GM19099 (cell line): ENCODE results near the gene ACSM2B.

Experiments
- POLR2A ChIP-seq: IDR thresholded peaks from 3 replicates; pipeline ENCODE4 v1.6.1; 2011; ENCODE audit warnings: low read depth; ENCODE audit not compliant: insufficient read length; ENCODE audit errors: extremely low read depth

Gene ACSM2B

DNA sequence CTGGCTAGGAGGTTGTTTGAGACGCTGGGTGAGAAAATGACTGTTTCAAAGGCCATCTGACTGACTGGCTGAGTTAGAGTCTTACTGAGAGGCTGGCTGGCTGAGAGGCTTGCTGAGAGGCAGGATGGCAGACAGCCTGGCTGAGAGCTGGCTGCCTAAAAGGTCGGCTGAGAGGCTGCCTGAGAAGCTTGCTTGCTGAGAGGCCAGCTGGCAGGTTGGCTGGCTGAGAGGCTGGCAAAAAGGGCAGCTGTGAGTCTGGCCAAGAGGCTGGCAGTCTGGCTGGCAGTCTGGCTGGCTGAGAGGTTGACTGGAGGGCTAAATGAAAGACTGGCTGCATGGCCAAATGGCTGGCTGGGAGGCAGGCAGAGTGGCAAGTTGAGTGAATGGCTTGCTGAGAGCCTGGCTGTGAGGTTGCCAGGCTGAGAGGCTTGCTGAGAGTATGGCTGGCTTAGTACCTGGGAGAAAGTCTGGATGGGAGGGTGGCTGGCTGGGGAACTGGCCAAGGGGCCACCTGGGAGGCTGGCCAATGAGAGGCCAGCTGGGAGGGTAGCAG, 35.3 kb upstream of the ACSM2B start:
- TF ChIP-seq POLR2A: no peak

GRCh38 chr16:20610892-20611349, 34.8 kb upstream of the ACSM2B start:
- no peak for TF ChIP-seq POLR2A

GRCh38 chr16:20610211-20610891, 34.2 kb upstream of the ACSM2B start:
- TF ChIP-seq POLR2A: no peak

GRCh38 chr16:20598832-20599469, 22.8 kb upstream of the ACSM2B start:
- no peak for TF ChIP-seq POLR2A

DNA sequence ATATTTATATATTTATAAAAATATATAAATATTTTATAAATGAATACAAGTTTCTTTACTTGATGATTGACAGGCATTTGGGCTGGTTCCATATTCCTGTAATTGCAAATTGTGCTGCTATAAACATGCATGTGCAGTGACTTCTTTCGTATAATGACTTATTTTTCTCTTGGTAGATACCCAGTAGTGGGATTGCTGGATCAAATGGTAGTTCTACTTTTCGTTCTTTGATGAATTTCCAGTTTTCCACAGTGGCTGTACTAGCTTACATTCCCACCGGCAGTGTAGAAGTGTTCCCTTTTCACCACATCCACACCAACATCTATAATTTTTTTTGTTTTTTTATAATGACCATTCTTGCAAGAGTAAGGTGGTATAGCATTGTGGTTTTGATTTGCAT, 7.8 kb downstream of the ACSM2B start:
- no peak for TF ChIP-seq POLR2A

GRCh38 chr16:20566864-20567263, 9.3 kb downstream of the ACSM2B start:
- TF ChIP-seq POLR2A: no peak

DNA sequence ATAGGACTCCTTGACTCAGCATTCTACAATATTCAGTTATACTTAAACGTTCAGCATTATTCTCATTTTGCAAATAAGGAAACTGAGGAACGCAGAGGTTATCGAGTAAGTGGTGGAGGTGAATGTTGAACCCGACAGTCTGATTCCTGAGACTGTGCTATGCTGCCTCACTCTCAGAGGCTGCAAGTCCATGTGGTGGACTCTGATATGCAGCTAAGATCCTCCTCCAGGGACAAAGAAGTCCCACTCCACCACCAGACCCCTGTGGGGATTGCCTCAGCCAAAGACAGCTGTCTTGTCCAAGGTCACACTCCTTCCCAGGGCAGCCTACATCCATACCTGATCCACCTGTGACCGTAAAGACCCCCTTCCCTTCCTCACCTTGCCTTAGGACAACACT, 37.5 kb downstream of the ACSM2B start:
- no peak for TF ChIP-seq POLR2A

GRCh38 chr16:20538181-20538580, 38.0 kb downstream of the ACSM2B start:
- no peak for TF ChIP-seq POLR2A

GRCh38 chr16:20520103-20520502, 56.1 kb downstream of the ACSM2B start:
- TF ChIP-seq POLR2A: no peak

- TF ChIP-seq POLR2A: no peak
Observed at GRCh38 chr16:20519231-20519630, 56.9 kb downstream of the ACSM2B start.

- no peak for TF ChIP-seq POLR2A
Observed at GRCh38 chr16:20517149-20517548, 59.0 kb downstream of the ACSM2B start.

DNA sequence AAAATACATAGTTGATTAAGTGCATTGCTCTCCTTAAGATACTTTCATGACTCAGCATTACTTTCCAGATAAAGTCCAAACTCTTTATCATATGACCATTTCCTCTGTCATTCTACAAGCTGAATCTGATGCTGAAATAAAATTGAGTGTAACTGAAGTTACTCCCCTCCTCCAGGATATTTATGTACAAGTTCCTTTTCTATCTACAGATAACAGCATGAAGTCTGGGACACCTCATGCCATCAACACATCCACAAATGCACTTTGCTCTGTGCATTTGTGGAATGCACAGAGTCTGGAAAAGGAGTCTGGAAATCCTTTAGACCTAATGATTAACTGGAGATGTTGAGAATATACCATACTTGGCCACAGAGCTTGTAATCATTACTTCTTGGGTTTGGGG, 60.5 kb downstream of the ACSM2B start:
- TF ChIP-seq POLR2A: no peak

- TF ChIP-seq POLR2A: no peak
Observed at GRCh38 chr16:20510323-20510722, 65.8 kb downstream of the ACSM2B start.

DNA sequence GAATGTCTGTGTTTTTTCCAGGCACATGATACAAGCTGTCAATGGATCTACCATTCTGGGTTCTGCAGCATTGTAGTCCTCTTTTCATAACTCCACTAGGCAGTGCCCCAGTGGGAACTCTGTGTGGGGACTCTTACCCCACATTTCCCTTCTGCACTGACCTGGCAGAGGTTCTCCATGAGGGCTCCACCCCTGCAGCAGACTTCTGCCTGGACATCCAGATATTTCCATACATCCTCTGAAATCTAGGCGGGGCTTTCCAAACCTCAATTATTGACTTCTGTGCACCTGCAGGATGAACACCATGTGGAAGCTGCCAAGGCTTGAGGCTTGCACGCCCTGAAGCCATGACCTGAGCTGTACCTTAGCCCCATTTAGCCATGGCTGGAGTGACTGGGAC, 68.9 kb downstream of the ACSM2B start:
- no peak for TF ChIP-seq POLR2A

- TF ChIP-seq POLR2A: no peak
Observed at GRCh38 chr16:20504418-20504817, 71.7 kb downstream of the ACSM2B start.
